Cardiac muscle cell (in vitro differentiated cells and primary cell): Measurements from ENCODE around the gene GNE. TPM values are rescaled to one million over a fixed set of nuclear protein-coding genes. Genes with fewer than 3 reads are reported as not detected.
"Not testable (repeated sequence)": the region's sequence is repeated elsewhere in the genome, so short reads cannot be mapped to it uniquely, and the experiment has no call there.

ENCODE experiments used
- DNase-seq, 2 donors: peaks; one replicate each; pipeline versions ENCODE4 v3.0.0 to v3.0.0-alpha.2; 2010 to 2017; ENCODE audit warnings: low read depth in 1 of 2, low spot score in 1 of 2
- H3K27ac ChIP-seq: fragments of 200-600 bp; sonication (generic); 2 replicates; pipeline ENCODE4 v1.5.1; 2016
- H3K27me3 ChIP-seq: fragments of 200-600 bp; sonication (generic); 2 replicates; pipeline ENCODE4 v1.6.0; 2016; ENCODE audit warnings: control low read depth
- H3K36me3 ChIP-seq: fragments of 200-600 bp; sonication (generic); 2 replicates; pipeline ENCODE4 v1.5.1; 2016; ENCODE audit warnings: control low read depth
- H3K4me1 ChIP-seq: fragments of 200-600 bp; sonication (generic); 2 replicates; pipeline ENCODE4 v1.8.1; 2017; ENCODE audit warnings: low read depth, mild to moderate bottlenecking, mixed run types
- H3K4me3 ChIP-seq: fragments of 200-600 bp; sonication (generic); 2 replicates; pipeline ENCODE4 v1.5.1; 2016; ENCODE audit warnings: mild to moderate bottlenecking
- H3K9me3 ChIP-seq: fragments of 200-600 bp; sonication (generic); 2 replicates; pipeline ENCODE4 v1.5.1; 2017; ENCODE audit warnings: low read depth, mild to moderate bottlenecking, control low read depth
- polyA plus RNA-seq: library from polyadenylated mRNA; unstranded; fragments of >200 nt; fragmentation: Nextera tagmentation; extraction: Ambion mirVana; gene quantifications from 2 replicates; pipeline ENCODE4 v1.2.1, GENCODE V29; 2016
- total RNA-seq: library from RNA; depleted of rRNA; stranded (reverse); fragments of >200 nt; gene quantifications from 2 replicates; pipeline ENCODE4 v1.2.3, GENCODE V29; 2016
- TF ChIP-seq, protein P1 (sequence below): IDR thresholded peaks from 2 replicates; pipeline ENCODE4 v1.5.1; 2012; ENCODE audit warnings: low read depth, mild to moderate bottlenecking, low read length

Gene GNE
- total and polyA plus RNA-seq, 2 experiments from 2014 or later: 3.6 to 9.5 TPM

DNA sequence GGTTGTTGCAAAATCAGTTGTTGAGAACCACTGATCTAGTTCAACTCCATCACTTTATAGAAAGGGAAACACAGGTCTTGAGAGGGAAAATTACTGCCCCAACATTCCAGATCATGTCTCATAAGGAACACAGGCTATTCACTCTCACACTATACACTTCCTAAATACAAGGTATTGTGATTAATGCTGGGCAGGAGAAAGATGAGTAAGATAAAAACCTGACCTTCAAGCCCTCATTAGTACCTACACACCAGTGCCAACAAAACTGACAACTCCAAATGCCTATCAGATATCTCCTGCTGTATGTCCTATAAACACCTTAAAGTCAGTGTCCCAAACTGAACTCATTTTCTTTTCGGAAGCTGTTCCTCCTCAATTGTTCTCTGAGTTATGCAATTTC, 8.2 kb downstream of the GNE start:
- Histone ChIP-seq H3K27ac (no peak overlapping the region), H3K4me1 (no peaks in the 10 kb centered on the region), H3K9me3 (no peaks in the 10 kb centered on the region), H3K4me3 (no peak overlapping the region), H3K36me3 (peaks cover 13% of the 10 kb centered on the region), H3K27me3 (no peaks in the 10 kb centered on the region)
- DNase-seq: no peak
- TF ChIP-seq, protein P1, sequence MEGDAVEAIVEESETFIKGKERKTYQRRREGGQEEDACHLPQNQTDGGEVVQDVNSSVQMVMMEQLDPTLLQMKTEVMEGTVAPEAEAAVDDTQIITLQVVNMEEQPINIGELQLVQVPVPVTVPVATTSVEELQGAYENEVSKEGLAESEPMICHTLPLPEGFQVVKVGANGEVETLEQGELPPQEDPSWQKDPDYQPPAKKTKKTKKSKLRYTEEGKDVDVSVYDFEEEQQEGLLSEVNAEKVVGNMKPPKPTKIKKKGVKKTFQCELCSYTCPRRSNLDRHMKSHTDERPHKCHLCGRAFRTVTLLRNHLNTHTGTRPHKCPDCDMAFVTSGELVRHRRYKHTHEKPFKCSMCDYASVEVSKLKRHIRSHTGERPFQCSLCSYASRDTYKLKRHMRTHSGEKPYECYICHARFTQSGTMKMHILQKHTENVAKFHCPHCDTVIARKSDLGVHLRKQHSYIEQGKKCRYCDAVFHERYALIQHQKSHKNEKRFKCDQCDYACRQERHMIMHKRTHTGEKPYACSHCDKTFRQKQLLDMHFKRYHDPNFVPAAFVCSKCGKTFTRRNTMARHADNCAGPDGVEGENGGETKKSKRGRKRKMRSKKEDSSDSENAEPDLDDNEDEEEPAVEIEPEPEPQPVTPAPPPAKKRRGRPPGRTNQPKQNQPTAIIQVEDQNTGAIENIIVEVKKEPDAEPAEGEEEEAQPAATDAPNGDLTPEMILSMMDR: no peak

DNA sequence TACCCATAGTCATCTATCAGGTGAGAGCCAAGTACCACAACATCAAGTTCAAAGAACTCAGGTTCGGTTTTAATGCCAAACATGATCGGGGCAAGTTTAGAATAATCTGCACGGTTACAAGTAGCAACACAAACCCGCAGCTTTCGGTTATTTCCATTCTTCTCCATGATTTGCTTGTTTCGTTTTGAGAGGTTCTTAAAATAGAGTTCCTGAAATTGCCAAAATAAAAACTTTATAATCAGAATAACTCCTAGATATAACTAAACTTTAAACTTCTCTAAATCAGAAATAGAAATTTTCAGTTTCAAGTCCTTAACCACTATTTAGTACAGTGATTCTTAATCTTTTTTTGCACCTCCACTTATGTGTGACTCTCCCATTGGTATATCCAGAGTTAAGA, 9.1 kb downstream of the GNE start:
- Histone ChIP-seq H3K27ac (no peak overlapping the region), H3K4me1 (no peaks in the 10 kb centered on the region), H3K36me3 (peaks cover 13% of the 10 kb centered on the region), H3K27me3 (no peaks in the 10 kb centered on the region), H3K4me3 (no peak overlapping the region), H3K9me3 (no peaks in the 10 kb centered on the region)
- TF ChIP-seq, protein P1: no peak
- DNase-seq: no peak

DNA sequence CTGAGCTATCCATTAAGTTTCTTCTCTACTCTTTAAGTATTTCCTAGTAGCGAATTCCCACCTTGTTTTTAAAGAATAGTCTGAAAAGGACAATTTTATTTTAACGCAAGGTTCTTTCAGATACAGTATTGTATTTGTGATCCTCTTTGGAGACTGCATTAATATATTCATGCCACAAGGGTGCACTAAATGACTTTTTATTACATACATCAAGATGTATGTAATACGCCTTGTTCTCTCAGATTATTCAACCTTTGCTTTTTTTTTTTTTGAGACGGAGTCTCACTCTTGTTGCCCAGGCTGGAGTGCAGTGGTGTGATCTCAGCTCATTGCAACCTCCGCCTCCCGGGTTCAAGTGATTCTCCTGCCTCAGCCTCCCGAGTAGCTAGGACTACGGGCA, 10.2 kb downstream of the GNE start:
- not testable (repeated sequence) for H3K27ac ChIP-seq, H3K4me3 ChIP-seq, H3K9me3 ChIP-seq, H3K4me1 ChIP-seq, H3K27me3 ChIP-seq
- peaks cover 16% of the 10 kb centered on the region for H3K36me3 ChIP-seq
- TF ChIP-seq, protein P1: peak; percentile 21
- DNase-seq: peak; percentile 6 to 69

DNA sequence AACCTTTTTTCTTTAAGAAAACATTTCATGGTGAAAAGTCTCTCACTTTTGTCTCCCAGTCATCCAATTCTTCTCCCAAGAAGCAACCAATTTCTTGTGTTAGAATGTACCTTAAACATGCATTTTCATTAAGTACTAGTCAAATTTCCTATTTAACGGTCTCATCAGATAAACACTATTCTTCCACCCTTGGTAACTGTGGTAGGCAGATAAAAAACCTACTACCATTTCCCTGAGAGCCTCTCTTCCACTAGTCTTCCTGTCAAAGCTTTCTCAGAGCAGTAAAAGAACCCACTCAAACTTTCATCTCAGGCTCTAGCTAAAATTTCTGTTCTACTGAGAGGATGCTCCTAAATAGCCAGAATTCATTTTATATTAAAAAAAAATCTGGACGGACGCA, 10.9 kb downstream of the GNE start:
- TF ChIP-seq, protein P1: no peak
- Histone ChIP-seq H3K4me1 (no peaks in the 10 kb centered on the region), H3K9me3 (no peaks in the 10 kb centered on the region), H3K36me3 (peaks cover 17% of the 10 kb centered on the region), H3K27me3 (no peaks in the 10 kb centered on the region), H3K27ac (no peak overlapping the region), H3K4me3 (no peak overlapping the region)
- DNase-seq: no peak

DNA sequence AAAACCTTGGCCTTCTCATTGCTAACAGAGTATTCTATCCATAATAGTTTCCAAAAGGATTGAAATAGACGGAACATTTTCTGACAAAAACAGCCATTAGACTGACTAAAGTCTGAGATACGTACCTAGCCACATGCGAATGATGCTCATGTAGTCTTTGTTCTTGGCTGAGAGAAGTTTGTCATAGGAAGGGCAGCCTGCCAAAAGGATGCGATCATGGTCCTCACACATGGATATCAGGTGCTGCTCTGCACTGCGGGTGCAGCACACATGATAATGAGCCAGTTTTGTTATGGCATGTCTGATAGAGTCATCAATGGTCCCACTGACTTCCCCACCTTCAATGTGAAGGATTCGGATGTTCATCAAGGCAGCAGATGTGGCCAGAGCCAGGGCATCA, 12.3 kb downstream of the GNE start:
- TF ChIP-seq, protein P1: no peak
- Histone ChIP-seq H3K9me3 (no peaks in the 10 kb centered on the region), H3K27me3 (no peaks in the 10 kb centered on the region), H3K36me3 (peaks cover 17% of the 10 kb centered on the region), H3K4me1 (no peaks in the 10 kb centered on the region), H3K27ac (no peak overlapping the region), H3K4me3 (no peak overlapping the region)
- DNase-seq: no peak

DNA sequence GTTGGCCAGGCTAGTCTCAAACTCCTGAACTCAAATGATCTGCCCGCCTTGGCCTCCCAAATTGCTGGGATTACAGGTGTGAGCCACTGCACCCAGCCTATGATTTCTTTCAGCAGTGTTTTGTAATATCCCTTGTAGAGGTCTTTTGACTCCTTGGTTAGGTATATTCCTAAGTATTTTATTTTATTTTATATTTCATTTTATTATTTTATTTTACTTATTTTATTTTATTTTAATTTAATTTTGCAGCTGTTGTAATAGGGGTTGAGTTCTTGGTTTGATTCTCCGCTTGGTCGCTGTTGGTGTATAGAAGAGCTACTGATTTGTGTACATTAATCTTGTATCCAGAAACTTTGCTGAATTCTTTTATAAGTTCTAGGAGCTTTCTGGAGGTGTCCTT, 18.6 kb downstream of the GNE start:
- H3K4me3 ChIP-seq, H3K4me1 ChIP-seq, DNase-seq, H3K27ac ChIP-seq, H3K27me3 ChIP-seq, H3K9me3 ChIP-seq, H3K36me3 ChIP-seq: not testable (repeated sequence)

DNA sequence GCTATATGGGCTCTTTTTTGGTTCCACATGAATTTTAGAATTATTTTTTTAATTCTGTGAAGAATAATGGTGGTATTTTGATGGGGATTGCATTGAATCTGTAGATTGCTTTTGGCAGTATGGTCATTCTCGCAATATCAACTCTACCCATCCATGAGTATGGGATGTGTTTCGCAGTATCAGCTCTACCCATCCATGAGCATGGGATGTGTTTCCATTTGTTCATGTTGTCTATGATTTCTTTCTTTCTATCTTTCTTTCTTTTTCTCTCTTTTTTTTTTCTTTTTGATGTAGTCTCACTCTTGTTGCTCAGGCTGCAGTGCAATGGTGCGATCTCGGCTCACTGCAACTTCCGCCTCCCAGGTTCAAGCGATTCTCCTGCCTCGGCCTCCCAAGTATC, 19.0 kb downstream of the GNE start:
- not testable (repeated sequence) for H3K4me1 ChIP-seq, H3K4me3 ChIP-seq, DNase-seq, H3K36me3 ChIP-seq, H3K27ac ChIP-seq, H3K9me3 ChIP-seq, H3K27me3 ChIP-seq
